Liver (tissue), 9 donors: ENCODE data around the gene MAP1LC3B2. TPM values are rescaled to one million over a fixed set of nuclear protein-coding genes. Genes with fewer than 3 reads are reported as not detected.

Experiments used
- DNase-seq: peaks from one replicate; pipeline ENCODE4 v3.0.0-alpha.2; 2017; ENCODE audit warnings: low spot score
- H3K27ac ChIP-seq, 2 donors: one replicate each; pipeline ENCODE4 v1.7.0; 2013; ENCODE audit warnings: inconsistent platforms in 2 of 2, low read length in 2 of 2, control low read depth in 1 of 2, low read depth in 1 of 2, mild to moderate bottlenecking in 1 of 2
- H3K27me3 ChIP-seq, 4 donors: one replicate each; pipeline versions ENCODE4 v1.6.1 to v1.7.0; 2013; ENCODE audit warnings: low read length in 3 of 4, inconsistent platforms in 1 of 4, mild to moderate bottlenecking in 1 of 4, moderate library complexity in 1 of 4; ENCODE audit not compliant: control insufficient read depth in 4 of 4, insufficient read depth in 4 of 4
- H3K36me3 ChIP-seq, 4 donors: one replicate each; pipeline versions ENCODE4 v1.6.1 to v1.7.0; 2013; ENCODE audit warnings: low read length in 3 of 4, mild to moderate bottlenecking in 3 of 4, low read depth in 1 of 4, moderate library complexity in 1 of 4; ENCODE audit not compliant: control insufficient read depth in 4 of 4, insufficient read depth in 3 of 4
- H3K4me1 ChIP-seq, 4 donors: one replicate each; pipeline versions ENCODE4 v1.6.1 to v1.7.0; 2013; ENCODE audit warnings: low read length in 3 of 4, mild to moderate bottlenecking in 3 of 4, moderate library complexity in 1 of 4; ENCODE audit not compliant: control insufficient read depth in 4 of 4, insufficient read depth in 4 of 4
- H3K4me3 ChIP-seq, 3 donors: one replicate each; pipeline versions ENCODE4 v1.6.1 to v1.7.0; 2013; ENCODE audit warnings: low read length in 3 of 3, control low read depth in 1 of 3, low read depth in 1 of 3, mild to moderate bottlenecking in 1 of 3
- H3K9ac ChIP-seq, 2 donors: one replicate each; pipeline ENCODE4 v1.7.0; 2013; ENCODE audit warnings: low read length in 2 of 2, mild to moderate bottlenecking in 2 of 2, moderate library complexity in 2 of 2, control low read depth in 1 of 2, low read depth in 1 of 2
- H3K9me3 ChIP-seq, 4 donors: one replicate each; pipeline versions ENCODE4 v1.6.1 to v1.7.0; 2013; ENCODE audit warnings: low read length in 3 of 4; ENCODE audit not compliant: control insufficient read depth in 4 of 4
- CTCF ChIP-seq: fragments of 150-350 bp; IDR thresholded peaks from 2 replicates; pipeline ENCODE4 v1.5.1; 2017; ENCODE audit warnings: improper control_type of control experiment, low read depth, low read length; ENCODE audit not compliant: missing input control
- EGR1 ChIP-seq, 2 donors: IDR thresholded peaks; 2 replicates each; pipeline ENCODE4 v1.6.1; 2016 to 2018; ENCODE audit warnings: antibody characterized with exemption in 2 of 2, low read depth in 2 of 2
- FOXA2 ChIP-seq: IDR thresholded peaks from 2 replicates; pipeline ENCODE4 v1.6.1; 2016; ENCODE audit warnings: antibody characterized with exemption
- GABPA ChIP-seq, 2 donors: IDR thresholded peaks in 1 of 2; conservative IDR thresholded peaks in 1 of 2; 2 replicates each; pipeline ENCODE4 v1.6.1; 2016; ENCODE audit warnings: antibody characterized with exemption in 2 of 2, mild to moderate bottlenecking in 1 of 2, moderate library complexity in 1 of 2
- HNF4A ChIP-seq, 2 donors: conservative IDR thresholded peaks; 2 replicates each; pipeline ENCODE4 v1.6.1; 2016; ENCODE audit warnings: antibody characterized with exemption in 2 of 2, mild to moderate bottlenecking in 2 of 2
- HNF4G ChIP-seq: IDR thresholded peaks from 2 replicates; pipeline ENCODE4 v1.6.1; 2016; ENCODE audit warnings: antibody characterized with exemption
- JUND ChIP-seq, 2 donors: IDR thresholded peaks; 2 replicates each; pipeline ENCODE4 v1.6.1; 2016; ENCODE audit warnings: antibody characterized with exemption in 2 of 2
- MAX ChIP-seq: IDR thresholded peaks from 2 replicates; pipeline ENCODE4 v1.6.1; 2016; ENCODE audit warnings: antibody characterized with exemption
- NR2F2 ChIP-seq: IDR thresholded peaks from 2 replicates; pipeline ENCODE4 v1.6.1; 2016; ENCODE audit warnings: antibody characterized with exemption
- RAD21 ChIP-seq, 2 donors: IDR thresholded peaks; 2 replicates each; pipeline ENCODE4 v1.6.1; 2016; ENCODE audit warnings: antibody characterized with exemption in 2 of 2, mild to moderate bottlenecking in 2 of 2
- REST ChIP-seq: IDR thresholded peaks from 2 replicates; pipeline ENCODE4 v1.6.1; 2016; ENCODE audit warnings: antibody characterized with exemption, mild to moderate bottlenecking
- RXRA ChIP-seq, 2 donors: IDR thresholded peaks; 2 replicates each; pipeline ENCODE4 v1.6.1; 2017 to 2018; ENCODE audit warnings: antibody characterized with exemption in 2 of 2, mild to moderate bottlenecking in 1 of 2
- SP1 ChIP-seq: IDR thresholded peaks from 2 replicates; pipeline ENCODE4 v1.6.1; 2018; ENCODE audit warnings: antibody characterized with exemption, mild to moderate bottlenecking
- TAF1 ChIP-seq: conservative IDR thresholded peaks from 2 replicates; pipeline ENCODE4 v1.6.1; 2016; ENCODE audit warnings: antibody characterized with exemption, mild to moderate bottlenecking
- YY1 ChIP-seq: IDR thresholded peaks from 2 replicates; pipeline ENCODE4 v1.6.1; 2016; ENCODE audit warnings: antibody characterized with exemption, mild to moderate bottlenecking
- ZBTB33 ChIP-seq: IDR thresholded peaks from 2 replicates; pipeline ENCODE4 v1.6.1; 2016; ENCODE audit warnings: antibody characterized with exemption
- WGBS: extraction: QIAGEN DNeasy Blood & Tissue Kit; methylation state at CpG from one replicate; pipeline ENCODE4 v1.1.7; 2013; 5-methylcytosine and 5-hydroxymethylcytosine counted together
- polyA plus RNA-seq, 2 donors: library from polyadenylated mRNA; stranded (reverse) in 1 of 2; unstranded in 1 of 2; fragments of 200-250 nt in 1 of 2; fragments of >200 nt in 1 of 2; fragmentation: Nextera tagmentation in 1 of 2; extraction: Ambion mirVana in 1 of 2; gene quantifications; one replicate each; pipeline versions ENCODE4 v1.2.1 to v1.2.3, GENCODE V29; 2013 to 2015
- total RNA-seq, 2 donors: library from RNA; depleted of rRNA; stranded (reverse); fragments of >200 nt; gene quantifications; one replicate each; pipeline ENCODE4 v1.2.3, GENCODE V29; 2014
- donor health status: healthy.
- donor health status: healthy.
- donor health status: healthy.
- donor health status: healthy.
- donor health status: healthy.

The MAP1LC3B2 gene
- total and polyA plus RNA-seq, 4 donors: 1.3 to 7.7 TPM; not detected in 2

- no peak overlapping the region for H3K4me3 ChIP-seq
- H3K36me3 ChIP-seq: no peaks in the 10 kb centered on the region
- TF ChIP-seq NR2F2: no peak
- TF ChIP-seq YY1: no peak
- TF ChIP-seq JUND (IDR thresholded peaks at IDR 0.05): no peak
- no peak for TF ChIP-seq GABPA (IDR thresholded peaks at IDR 0.05 in 1 of 2, conservative IDR thresholded peaks at IDR 0.05 in 1 of 2)
- TF ChIP-seq SP1: no peak
- no peak for TF ChIP-seq EGR1 (IDR thresholded peaks at IDR 0.05; ENCODE audit: low read depth in 2 of 2)
- TF ChIP-seq ZBTB33: no peak
- no peak for TF ChIP-seq FOXA2
- no peak for TF ChIP-seq RAD21 (IDR thresholded peaks at IDR 0.05)
- no peak for TF ChIP-seq TAF1
- no peak for TF ChIP-seq MAX
- no peak for TF ChIP-seq HNF4A (conservative IDR thresholded peaks at IDR 0.05)
- no peak for TF ChIP-seq HNF4G
- 75% methylated on average over 7 of the region's 7 CpGs for WGBS
- no peak for DNase-seq
- no peak overlapping the region for H3K9ac ChIP-seq
- no peaks in the 10 kb centered on the region for H3K9me3 ChIP-seq
- H3K4me1 ChIP-seq: peaks cover 0 to 7% (median 2%) of the 10 kb centered on the region in 4 donors
- H3K27ac ChIP-seq: no peak overlapping the region
- H3K27me3 ChIP-seq: no peaks in the 10 kb centered on the region
These were observed 43.0 kb downstream of the MAP1LC3B2 start for GRCh38 chr12:116601933-116602810.

GRCh38 chr12:116603546-116604177, 44.5 kb downstream of the MAP1LC3B2 start:
- no peaks in the 10 kb centered on the region for H3K27me3 ChIP-seq
- DNase-seq: no peak
- H3K36me3 ChIP-seq: no peaks in the 10 kb centered on the region
- H3K4me1 ChIP-seq: peaks cover 0 to 7% (median 2%) of the 10 kb centered on the region in 4 donors
- no peak overlapping the region for H3K27ac ChIP-seq
- WGBS: 85% methylated on average over 15 of the region's 15 CpGs
- no peaks in the 10 kb centered on the region for H3K9me3 ChIP-seq
- TF ChIP-seq RXRA (IDR thresholded peaks at IDR 0.05) (no peak), TAF1 (no peak), HNF4A (conservative IDR thresholded peaks at IDR 0.05) (no peak)
- no peak overlapping the region for H3K4me3 ChIP-seq
- H3K9ac ChIP-seq: no peak overlapping the region

- Histone ChIP-seq H3K4me1 (peaks cover 0 to 4% (median 2%) of the 10 kb centered on the region in 4 donors), H3K36me3 (no peaks in the 10 kb centered on the region), H3K4me3 (no peak overlapping the region), H3K9ac (no peak overlapping the region), H3K9me3 (no peaks in the 10 kb centered on the region), H3K27me3 (no peaks in the 10 kb centered on the region), H3K27ac (no peak overlapping the region)
- no peak for DNase-seq
- 77% methylated on average over 13 of the region's 13 CpGs for WGBS
- TF ChIP-seq REST (no peak), CTCF (no peak), GABPA (IDR thresholded peaks at IDR 0.05 in 1 of 2, conservative IDR thresholded peaks at IDR 0.05 in 1 of 2) (no peak), EGR1 (IDR thresholded peaks at IDR 0.05; ENCODE audit: low read depth in 2 of 2) (no peak)
These were observed 45.2 kb downstream of the MAP1LC3B2 start for GRCh38 chr12:116604178-116604895.
